Measurements from ENCODE around the gene TBC1D17. TPM values are rescaled to one million over a fixed set of nuclear protein-coding genes. Genes with fewer than 3 reads are reported as not detected.

TBC1D17 gene
- total RNA-seq, 1 donor, result 21.4 TPM

GRCh38 chr19:49912965-49913685, 35.6 kb downstream of the TBC1D17 start:
- Histone ChIP-seq H3K4me3 (ENCODE audit: insufficient read depth, low read length) (no peak overlapping the region), H3K4me2 (ENCODE audit: insufficient read depth, low read length) (no peak overlapping the region), H3K9me3 (ENCODE audit: low read depth, low read length) (no peaks in the 10 kb centered on the region), H2AFZ (ENCODE audit: low read length) (no peak overlapping the region), H3K36me3 (ENCODE audit: insufficient read depth, low read length) (peaks cover 55% of the 10 kb centered on the region), H4K20me1 (ENCODE audit: insufficient read depth, low read length) (peaks cover 36% of the 10 kb centered on the region), H3K79me2 (ENCODE audit: insufficient read depth, low read length) (peaks cover 46% of the 10 kb centered on the region), H3K4me1 (ENCODE audit: insufficient read depth, low read length) (peaks cover 3% of the 10 kb centered on the region), H3K27me3 (ENCODE audit: insufficient read depth, low read length) (no peaks in the 10 kb centered on the region), H3K27ac (ENCODE audit: low read depth, low read length) (no peak overlapping the region)
- TF ChIP-seq CTCF (IDR thresholded peaks at IDR 0.05; ENCODE audit: extremely low read depth, low read depth, low read length), result no peak
- peak; percentile 56 for DNase-seq (ENCODE audit: insufficient read length, low spot score, missing footprints)

DNA sequence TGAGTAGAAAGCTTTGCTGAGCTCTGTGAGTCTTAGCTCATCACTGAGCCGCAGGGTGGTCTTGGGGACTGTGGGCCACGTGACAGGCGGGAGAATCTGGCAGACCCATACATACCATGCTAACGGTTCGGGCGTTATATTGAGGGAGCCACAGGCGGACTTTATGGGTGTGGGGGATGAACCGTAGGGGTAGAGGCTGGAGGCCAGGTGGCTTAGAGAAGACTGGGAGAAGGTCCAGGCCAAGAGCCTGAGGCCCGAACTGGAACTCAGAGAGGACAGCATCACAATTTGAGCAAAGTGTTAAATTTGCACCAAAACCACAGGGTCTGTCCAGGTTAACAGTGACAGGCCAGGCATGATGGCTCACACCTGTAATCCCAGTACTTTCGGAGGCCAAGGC, 36.2 kb downstream of the TBC1D17 start:
- no peak overlapping the region for H2AFZ ChIP-seq (ENCODE audit: low read length)
- no peak overlapping the region for H3K4me2 ChIP-seq (ENCODE audit: insufficient read depth, low read length)
- H3K4me1 ChIP-seq (ENCODE audit: insufficient read depth, low read length), result peaks cover 3% of the 10 kb centered on the region
- H3K36me3 ChIP-seq (ENCODE audit: insufficient read depth, low read length), result peaks cover 55% of the 10 kb centered on the region
- no peak overlapping the region for H3K4me3 ChIP-seq (ENCODE audit: insufficient read depth, low read length)
- H4K20me1 ChIP-seq (ENCODE audit: insufficient read depth, low read length), result peaks cover 30% of the 10 kb centered on the region
- H3K27me3 ChIP-seq (ENCODE audit: insufficient read depth, low read length), result no peaks in the 10 kb centered on the region
- H3K79me2 ChIP-seq (ENCODE audit: insufficient read depth, low read length), result peaks cover 51% of the 10 kb centered on the region
- H3K27ac ChIP-seq (ENCODE audit: low read depth, low read length), result no peak overlapping the region
- peak; percentile 66 for DNase-seq (ENCODE audit: insufficient read length, low spot score, missing footprints)
- no peaks in the 10 kb centered on the region for H3K9me3 ChIP-seq (ENCODE audit: low read depth, low read length)
- TF ChIP-seq CTCF (IDR thresholded peaks at IDR 0.05; ENCODE audit: extremely low read depth, low read depth, low read length), result no peak

GRCh38 chr19:49915271-49915670, 37.8 kb downstream of the TBC1D17 start:
- Histone ChIP-seq H3K4me1 (ENCODE audit: insufficient read depth, low read length) (peaks cover 3% of the 10 kb centered on the region), H3K79me2 (ENCODE audit: insufficient read depth, low read length) (peaks cover 62% of the 10 kb centered on the region), H3K27me3 (ENCODE audit: insufficient read depth, low read length) (no peaks in the 10 kb centered on the region), H3K9me3 (ENCODE audit: low read depth, low read length) (no peaks in the 10 kb centered on the region), H3K4me3 (ENCODE audit: insufficient read depth, low read length) (no peak overlapping the region), H3K4me2 (ENCODE audit: insufficient read depth, low read length) (no peak overlapping the region), H4K20me1 (ENCODE audit: insufficient read depth, low read length) (peaks cover 32% of the 10 kb centered on the region), H3K36me3 (ENCODE audit: insufficient read depth, low read length) (peaks cover 50% of the 10 kb centered on the region), H2AFZ (ENCODE audit: low read length) (no peak overlapping the region), H3K27ac (ENCODE audit: low read depth, low read length) (no peak overlapping the region)
- DNase-seq (ENCODE audit: insufficient read length, low spot score, missing footprints), result no peak
- TF ChIP-seq CTCF (IDR thresholded peaks at IDR 0.05; ENCODE audit: extremely low read depth, low read depth, low read length), result no peak

GRCh38 chr19:49916839-49917733, 39.6 kb downstream of the TBC1D17 start:
- peak; percentile 22 for TF ChIP-seq CTCF (IDR thresholded peaks at IDR 0.05; ENCODE audit: extremely low read depth, low read depth, low read length)
- Histone ChIP-seq H3K27me3 (ENCODE audit: insufficient read depth, low read length) (no peaks in the 10 kb centered on the region), H3K4me1 (ENCODE audit: insufficient read depth, low read length) (peaks cover 4% of the 10 kb centered on the region), H3K4me2 (ENCODE audit: insufficient read depth, low read length) (no peak overlapping the region), H2AFZ (ENCODE audit: low read length) (no peak overlapping the region), H3K4me3 (ENCODE audit: insufficient read depth, low read length) (no peak overlapping the region), H3K9me3 (ENCODE audit: low read depth, low read length) (no peaks in the 10 kb centered on the region), H3K27ac (ENCODE audit: low read depth, low read length) (no peak overlapping the region), H3K36me3 (ENCODE audit: insufficient read depth, low read length) (peaks cover 52% of the 10 kb centered on the region), H3K79me2 (ENCODE audit: insufficient read depth, low read length) (peaks cover 79% of the 10 kb centered on the region), H4K20me1 (ENCODE audit: insufficient read depth, low read length) (peaks cover 48% of the 10 kb centered on the region)
- no peak for DNase-seq (ENCODE audit: insufficient read length, low spot score, missing footprints)

All from osteoblast (primary cell).